Stimulated activated CD4-positive, alpha-beta T cell treated with anti-CD3 and anti-CD28 coated beads, Interleukin-1b, Interleukin-23, amount 100 ng/mL, for 4 hours (primary cell): ENCODE data around the gene C14orf180.

Experiments used
- DNase-seq, 2 donors: peaks; one replicate each; pipeline ENCODE4 v3.0.0-alpha.2; 2020; ENCODE audit warnings: low read depth in 2 of 2

Gene C14orf180

GRCh38 chr14:104550340-104550860 lies 29.2 kb upstream of the C14orf180 start:
- DNase-seq = no peak

DNA sequence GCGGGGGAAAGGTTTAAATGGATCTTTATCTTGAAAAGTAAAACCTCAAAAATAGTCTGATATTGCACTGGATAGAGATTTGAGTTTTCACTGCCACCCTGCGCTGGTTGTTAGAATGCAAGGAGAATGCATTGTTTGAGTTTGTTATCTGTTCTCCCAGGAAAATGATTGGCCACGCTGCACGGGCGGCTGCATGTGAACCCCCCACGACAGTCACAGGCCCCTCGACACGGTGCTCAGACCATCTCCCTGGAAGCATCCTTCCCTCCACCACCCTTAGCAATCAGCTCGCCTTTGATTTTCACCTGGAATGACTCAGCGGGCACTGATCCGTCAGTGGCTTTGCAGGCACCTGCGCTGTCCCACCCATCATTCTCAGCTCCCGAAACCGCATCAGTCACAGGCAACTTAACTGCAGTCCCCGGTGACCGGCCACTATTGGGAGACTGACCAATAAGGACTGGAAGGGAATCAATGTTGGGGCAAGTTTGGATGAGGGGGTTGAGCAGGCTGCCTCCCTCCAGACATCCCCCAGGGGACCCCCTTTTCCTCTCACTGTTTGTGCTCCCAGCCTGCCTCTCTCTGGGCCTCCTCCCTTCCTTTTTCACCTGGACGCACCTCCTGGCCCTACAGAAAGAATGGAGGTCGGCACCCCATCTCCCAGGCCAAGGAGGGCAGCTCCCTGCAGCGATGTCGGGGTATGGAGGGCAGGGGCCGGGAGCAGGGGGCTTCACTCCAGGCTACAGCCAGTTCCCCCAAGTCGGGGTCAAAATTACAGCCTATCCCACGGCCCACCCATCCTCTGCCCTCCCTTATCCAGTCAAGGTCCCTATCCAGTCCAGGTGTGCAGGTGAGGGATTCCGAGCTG lies 28.5 kb upstream of the C14orf180 start:
- DNase-seq = no peak

DNA sequence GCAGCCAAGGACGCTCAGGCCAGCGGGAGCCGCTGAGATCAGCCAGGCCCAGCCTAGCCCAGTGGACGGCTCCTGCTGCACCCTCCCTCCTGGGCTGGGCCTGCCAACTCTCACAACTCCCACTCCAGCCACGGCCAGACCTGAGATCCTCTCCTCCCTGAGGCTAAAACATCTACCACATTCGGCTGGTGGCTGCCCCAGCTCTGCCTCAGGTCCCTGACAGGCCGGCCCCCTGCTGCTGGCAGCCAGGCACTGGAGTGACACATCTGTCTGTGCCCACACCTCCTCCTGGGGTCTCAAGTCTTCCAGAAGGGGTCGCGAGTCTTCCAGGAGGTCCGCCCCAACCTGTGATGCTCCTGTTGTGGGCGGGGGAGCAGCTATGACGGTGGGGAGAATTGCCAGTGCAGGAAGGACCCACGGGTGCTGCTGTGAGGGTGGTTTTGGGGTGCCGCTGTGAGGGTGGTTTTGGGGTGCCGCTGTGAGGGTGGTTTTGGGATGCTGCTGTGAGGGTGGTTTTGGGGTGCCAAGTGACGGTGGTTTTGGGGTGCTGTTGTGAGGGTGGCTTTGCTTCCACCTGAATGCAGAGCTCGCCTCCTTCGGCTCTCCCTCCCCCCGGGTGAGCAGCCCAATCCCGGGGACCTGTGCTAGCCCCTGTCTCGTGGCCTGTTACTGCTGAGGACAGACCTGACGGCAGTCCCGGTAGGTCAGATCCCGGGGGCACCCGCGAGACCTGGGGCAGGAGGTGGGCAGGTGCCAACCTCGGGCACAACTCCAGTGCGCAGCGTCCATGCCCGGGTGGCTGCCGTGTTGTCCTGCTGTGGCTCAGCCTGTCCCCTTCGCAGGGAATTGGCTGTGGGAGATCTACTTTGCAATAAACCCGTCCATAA lies 27.5 kb upstream of the C14orf180 start:
- DNase-seq = no peak

DNA sequence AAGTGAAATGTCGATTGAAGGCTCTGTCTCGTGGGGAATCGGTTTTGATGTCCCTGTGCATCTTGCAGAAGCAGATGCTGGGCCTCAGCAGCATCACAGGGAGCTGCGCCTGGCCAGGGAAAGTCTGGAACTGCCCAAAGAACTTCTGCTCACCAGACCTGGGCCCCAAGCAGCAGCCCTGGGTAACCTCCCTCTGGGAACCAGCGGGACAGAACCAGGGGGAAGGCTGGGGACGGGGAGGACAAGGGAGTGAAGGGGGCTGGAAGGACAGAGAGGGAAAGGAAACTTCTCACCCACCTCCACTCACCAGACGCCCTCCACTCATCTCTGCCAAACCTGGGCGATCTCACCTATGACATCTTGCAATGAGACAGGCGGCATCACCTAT lies 26.8 kb upstream of the C14orf180 start:
- no peak for DNase-seq

- DNase-seq = no peak
Observed at GRCh38 chr14:104553166-104554087, 26.1 kb upstream of the C14orf180 start.

DNA sequence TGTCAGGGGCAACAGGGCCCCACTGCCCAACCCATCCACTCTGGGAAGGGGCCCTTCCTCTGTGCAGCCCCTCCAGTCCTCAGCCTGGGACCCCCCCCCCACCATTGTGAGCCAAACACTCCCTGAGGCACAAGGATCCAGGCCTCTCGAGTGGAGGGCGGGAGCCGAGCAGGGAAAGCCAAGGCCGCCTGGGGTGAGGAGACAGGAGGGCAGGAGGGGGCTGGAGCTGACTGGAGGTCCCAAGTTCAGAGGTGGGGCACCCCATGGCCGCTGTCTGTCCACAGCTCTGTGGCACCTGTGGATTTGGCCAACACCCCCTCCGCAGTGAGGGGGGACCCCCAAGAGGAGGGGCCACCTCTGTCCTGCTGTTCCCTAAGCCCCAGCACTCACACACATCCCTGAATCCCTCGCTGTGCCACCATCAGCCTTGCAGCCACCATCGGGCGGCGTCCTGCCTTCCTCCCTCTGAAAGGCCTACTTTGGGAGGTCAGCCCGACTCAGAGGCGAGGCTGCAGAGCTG lies 25.4 kb upstream of the C14orf180 start:
- DNase-seq = no peak

- DNase-seq = no peak
Observed at GRCh38 chr14:104554608-104555429, 24.7 kb upstream of the C14orf180 start.

- no peak for DNase-seq
Observed at GRCh38 chr14:104555430-104556255, 23.9 kb upstream of the C14orf180 start.

DNA sequence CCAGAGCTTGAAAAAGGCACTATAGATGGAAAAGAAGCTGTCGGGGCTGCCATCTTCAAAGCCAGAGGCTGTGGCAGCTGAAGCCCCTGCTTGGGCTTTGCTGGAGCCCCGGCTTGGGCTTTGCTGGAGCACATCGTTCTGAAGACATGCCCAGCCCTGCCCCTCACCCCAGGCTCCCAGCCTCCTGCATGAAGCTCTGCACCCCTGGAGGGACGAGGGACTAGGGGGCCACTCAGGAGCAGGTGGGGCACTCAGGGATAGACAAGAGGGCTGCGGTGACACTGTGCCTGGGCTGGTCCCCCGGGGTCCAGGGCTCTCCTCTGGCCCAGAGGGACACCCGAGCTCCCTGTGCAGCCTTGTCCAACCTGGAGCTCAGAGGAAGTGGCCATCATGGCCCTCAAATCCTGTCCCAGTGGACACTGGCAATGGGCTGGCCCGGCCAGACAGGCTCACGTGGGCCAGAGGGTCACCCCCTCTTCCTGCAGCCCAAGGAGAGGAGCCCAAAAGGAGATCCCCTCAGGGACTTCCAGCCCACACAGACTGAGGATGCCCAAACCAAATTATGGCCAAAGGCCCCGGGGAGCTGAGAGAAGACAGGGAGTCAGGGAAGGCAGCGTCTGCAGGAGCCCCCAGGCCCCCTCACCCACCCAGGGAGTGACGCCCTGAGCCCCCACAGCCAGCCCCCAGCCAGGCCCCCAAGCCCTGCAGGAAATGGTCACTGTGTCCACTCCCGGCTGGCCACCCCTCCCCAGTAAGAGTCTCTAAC lies 23.1 kb upstream of the C14orf180 start:
- DNase-seq = no peak

DNA sequence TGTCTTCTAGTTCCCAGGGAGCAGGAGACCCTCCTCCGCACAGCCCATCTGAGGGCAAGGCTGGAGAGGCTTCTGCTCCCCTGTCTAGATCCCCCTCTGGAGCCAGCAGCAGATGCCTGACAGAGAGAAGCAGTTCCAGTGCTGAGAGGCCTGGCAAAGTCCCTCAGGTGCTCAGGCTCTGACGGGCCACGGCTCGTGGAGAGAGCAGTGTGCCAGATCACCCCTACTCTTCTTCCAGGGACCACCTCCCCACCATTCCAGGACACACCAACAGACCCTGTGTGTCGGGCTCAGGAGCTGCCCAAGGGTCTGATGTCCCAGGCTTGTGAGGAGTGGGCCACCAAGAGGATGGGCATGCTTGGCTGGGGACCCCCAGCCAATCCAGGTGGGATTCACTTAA lies 22.5 kb upstream of the C14orf180 start:
- no peak for DNase-seq

- DNase-seq = no peak
Observed at GRCh38 chr14:104557766-104558165, 21.8 kb upstream of the C14orf180 start.

GRCh38 chr14:104558231-104559027 lies 21.1 kb upstream of the C14orf180 start:
- DNase-seq = no peak

DNA sequence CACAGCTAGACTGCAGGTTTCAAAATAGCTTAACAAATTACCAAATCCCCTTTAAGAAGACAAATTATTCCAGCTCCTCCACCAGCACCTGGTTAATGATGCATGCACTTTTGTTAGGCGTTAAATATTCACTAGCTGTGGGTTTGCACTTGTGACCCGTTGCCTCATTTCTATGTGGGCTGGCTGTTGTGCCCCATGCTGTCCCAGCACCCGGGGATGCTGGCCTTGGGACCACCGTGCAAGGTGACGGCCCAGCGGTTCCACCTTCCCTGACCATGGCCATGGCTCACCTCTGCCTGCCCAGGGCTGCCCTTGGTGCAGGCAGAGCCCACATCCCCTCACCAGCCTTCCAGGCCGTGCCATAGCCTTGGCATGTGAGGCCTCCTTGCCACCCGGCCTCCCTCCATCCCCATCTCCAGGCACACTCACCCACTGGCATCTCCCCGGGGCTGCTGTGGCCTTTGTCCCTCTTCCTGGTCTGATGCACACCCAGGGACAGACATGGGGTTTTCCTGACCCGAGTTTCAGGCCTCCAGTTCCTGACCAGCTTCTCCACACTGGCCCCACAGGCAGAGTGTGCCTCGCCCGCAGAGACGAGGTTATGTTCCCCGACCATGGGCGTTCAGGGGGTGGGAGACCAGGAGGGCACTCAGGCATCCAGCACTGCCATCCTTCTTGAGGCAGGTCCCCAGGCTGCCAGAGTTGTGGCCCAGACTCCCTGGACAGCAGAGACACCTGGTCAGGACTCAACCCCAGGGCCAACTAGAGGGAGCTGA lies 20.3 kb upstream of the C14orf180 start:
- no peak for DNase-seq

GRCh38 chr14:104559804-104560585 lies 19.6 kb upstream of the C14orf180 start:
- no peak for DNase-seq

DNA sequence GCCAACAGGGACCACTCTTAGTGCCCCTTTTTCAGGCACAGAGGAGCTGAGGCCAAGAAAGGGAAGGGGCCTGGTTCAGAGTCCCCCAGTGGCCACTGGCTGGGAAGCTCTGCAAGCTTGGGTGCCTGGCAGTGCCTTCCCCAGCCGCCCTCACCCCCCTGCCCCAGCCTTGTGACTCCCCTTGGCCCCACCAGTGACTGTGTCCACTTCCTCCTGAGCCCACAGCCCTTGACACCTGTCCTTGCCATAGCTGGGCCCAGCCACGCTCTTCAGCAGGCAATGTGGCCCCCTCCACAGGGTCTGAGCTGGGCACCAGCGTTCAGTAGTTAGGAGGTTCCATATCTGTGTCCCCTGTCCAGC lies 19.0 kb upstream of the C14orf180 start:
- DNase-seq = no peak

DNA sequence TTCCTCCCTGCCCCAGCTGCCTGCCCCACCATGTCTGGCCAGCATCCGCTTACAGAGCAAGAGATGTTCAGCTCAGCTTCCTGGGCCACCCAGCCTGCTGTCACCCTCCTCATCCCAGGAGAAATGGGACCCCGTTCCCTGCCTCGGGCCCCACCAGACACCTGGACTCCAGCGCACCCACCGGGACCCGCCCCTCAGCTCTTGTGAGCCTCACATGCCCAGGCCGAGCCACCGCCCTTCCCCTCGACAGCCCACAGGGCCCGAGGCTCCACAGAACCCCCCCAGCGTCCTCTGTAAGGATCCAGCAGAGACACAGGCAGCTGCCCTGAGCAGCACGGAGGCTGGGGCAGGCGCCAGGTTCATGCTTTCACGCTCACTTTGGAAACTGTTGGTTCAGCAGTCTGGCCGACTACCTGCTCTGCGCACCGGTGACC lies 18.4 kb upstream of the C14orf180 start:
- DNase-seq = no peak
